PC-3 (cell line): Measurements from ENCODE around the gene MGAT3. TPM values are rescaled to one million over a fixed set of nuclear protein-coding genes. Genes with fewer than 3 reads are reported as not detected.

Experiments
- ATAC-seq: fragments of 200-7000 bp; cut with Tn5 transposase; 2 replicates; pipeline ENCODE4 v1.9.1; 2020; ENCODE audit warnings: mild to moderate bottlenecking, moderate library complexity
- BruUV-seq: library from RNA; stranded (reverse); fragments of 400-500 nt; replicated peaks from 2 replicates; lab custom pipeline; 2021; lab: Mats Ljungman, UMichigan
- CTCF ChIA-PET: fragments of 300-600 bp; sonication (Branson Sonifier 250); formaldehyde crosslinking; loops from one replicate; lab custom pipeline; 2022; ENCODE audit warnings: antibody characterized with exemption; lab: Charles Lee
- POLR2A ChIA-PET: fragments of 300-600 bp; sonication (Branson Sonifier 250); formaldehyde crosslinking; loops from one replicate; lab custom pipeline; 2022; ENCODE audit warnings: antibody characterized with exemption; ENCODE audit not compliant: unreplicated experiment; lab: Charles Lee
- DNase-seq: peaks from one replicate; pipeline ENCODE4 v3.0.0-alpha.2; 2015
- H2AFZ ChIP-seq: fragments of 300-600 bp; sonication (generic); 2 replicates; pipeline ENCODE4 v1.6.0; 2016; ENCODE audit warnings: antibody characterized with exemption, low read length
- H3F3A ChIP-seq: fragments of 300-600 bp; sonication (generic); one replicate; pipeline ENCODE4 v1.6.0; 2017; ENCODE audit warnings: antibody characterized with exemption, low read length, control low read depth, mild to moderate bottlenecking; ENCODE audit not compliant: unreplicated experiment
- H3K27ac ChIP-seq: fragments of 300-600 bp; sonication (generic); 2 replicates; pipeline ENCODE4 v1.5.1; 2016; ENCODE audit warnings: mild to moderate bottlenecking, low read length
- H3K27me3 ChIP-seq: fragments of 300-600 bp; sonication (generic); 2 replicates; pipeline ENCODE4 v1.6.1; 2016; ENCODE audit warnings: low read length, mixed read lengths
- H3K36me3 ChIP-seq: fragments of 300-600 bp; sonication (generic); 2 replicates; pipeline ENCODE4 v1.6.1; 2016; ENCODE audit warnings: low read depth, mixed run types, low read length, mixed read lengths
- H3K4me1 ChIP-seq: fragments of 300-600 bp; sonication (generic); 2 replicates; pipeline ENCODE4 v1.5.1; 2016; ENCODE audit warnings: low read length; ENCODE audit not compliant: insufficient read depth
- H3K4me2 ChIP-seq: fragments of 300-600 bp; sonication (generic); 2 replicates; pipeline ENCODE4 v1.6.0; 2016; ENCODE audit warnings: low read length
- H3K4me3 ChIP-seq: fragments of 300-600 bp; sonication (generic); 2 replicates; pipeline ENCODE4 v1.5.1; 2016; ENCODE audit warnings: mild to moderate bottlenecking, low read length, mixed read lengths
- H3K79me2 ChIP-seq: fragments of 300-600 bp; sonication (generic); 2 replicates; pipeline ENCODE4 v1.6.1; 2017; ENCODE audit warnings: low read length, mixed read lengths
- H3K9ac ChIP-seq: fragments of 300-600 bp; sonication (generic); 2 replicates; pipeline ENCODE4 v1.6.0; 2016; ENCODE audit warnings: mild to moderate bottlenecking, low read length
- H3K9me2 ChIP-seq: fragments of 300-600 bp; sonication (generic); replicated peaks from 2 replicates; pipeline ENCODE4 v1.6.1; 2016; ENCODE audit warnings: mixed run types, low read length, mixed read lengths
- H3K9me3 ChIP-seq: fragments of 300-600 bp; sonication (generic); 2 replicates; pipeline ENCODE4 v1.6.1; 2016; ENCODE audit warnings: low read length, mixed read lengths
- H4K20me1 ChIP-seq: fragments of 300-600 bp; sonication (generic); 2 replicates; pipeline ENCODE4 v1.6.1; 2016; ENCODE audit warnings: low read length, mixed read lengths
- CTCF ChIP-seq: fragments of 300-600 bp; sonication (generic); conservative IDR thresholded peaks from 2 replicates; pipeline ENCODE4 v1.5.1; 2017; ENCODE audit warnings: antibody characterized with exemption, low read depth, mild to moderate bottlenecking, low read length
- EZH2 ChIP-seq: fragments of 300-600 bp; sonication (generic); IDR thresholded peaks from one replicate; pipeline ENCODE4 v1.6.1; 2017; ENCODE audit warnings: antibody characterized with exemption, mild to moderate bottlenecking, low read length; ENCODE audit not compliant: unreplicated experiment
- EZH2phosphoT487 ChIP-seq: fragments of 300-600 bp; sonication (generic); IDR thresholded peaks from 2 replicates; pipeline ENCODE4 v1.6.1; 2018; ENCODE audit warnings: mild to moderate bottlenecking, antibody characterized with exemption, low read length, borderline replicate concordance
- intact Hi-C: fragments of 100-400 bp; cut with micrococcal nuclease; formaldehyde crosslinking; loops from 2 replicates; pipeline ENCODE4 v1.9.0; 2023
- total RNA-seq: library from RNA; depleted of rRNA; stranded (reverse); fragments of >200 nt; gene quantifications from 2 replicates; pipeline ENCODE4 v1.2.3, GENCODE V29; 2014

MGAT3 gene
- total RNA-seq, 1 experiment from 2014 or later = not detected

DNA sequence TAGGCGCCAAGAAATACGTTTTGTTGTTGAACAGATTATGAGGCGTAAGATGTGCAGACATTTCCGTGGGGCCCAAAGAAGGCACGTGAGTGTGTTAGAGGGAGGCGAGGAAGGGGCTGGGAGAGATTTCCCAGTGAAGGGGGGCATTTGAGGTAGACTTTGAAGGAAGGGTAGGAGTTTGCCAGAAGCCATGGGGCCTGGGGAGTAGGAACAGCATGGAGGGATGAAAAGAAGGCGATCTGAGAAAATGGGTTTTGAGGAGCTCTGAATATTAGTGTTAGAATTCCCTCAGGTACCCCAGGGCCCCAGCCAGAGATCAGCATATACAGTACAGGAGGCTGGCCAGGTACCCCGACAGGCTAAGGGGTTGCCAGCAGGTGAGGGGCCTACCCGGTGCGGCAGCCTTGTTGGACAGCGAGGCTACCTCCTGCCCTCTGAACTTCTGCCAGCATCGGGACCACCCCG lies 44.9 kb downstream of the MGAT3 start:
- Histone ChIP-seq H3K36me3 (peaks cover 23% of the 10 kb centered on the region; the same call in 1 of the 2 replicates), H3K9me2 (no peaks in the 10 kb centered on the region), H2AFZ (peak overlapping the region; percentile 78), H3F3A (no peaks in the 10 kb centered on the region), H3K4me2 (peak overlapping the region; percentile 78), H4K20me1 (no peaks in the 10 kb centered on the region), H3K4me3 (peak overlapping the region; percentile 93), H3K27me3 (no peaks in the 10 kb centered on the region), H3K79me2 (peaks cover 44% of the 10 kb centered on the region), H3K9me3 (no peaks in the 10 kb centered on the region), H3K4me1 (peaks cover 17% of the 10 kb centered on the region), H3K27ac (no peak overlapping the region), H3K9ac (peak overlapping the region; percentile 94)
- ATAC-seq (peak; percentile 20; the same call in 1 of the 2 replicates), DNase-seq (no peak)
- POLR2A ChIA-PET = no interaction called here
- CTCF ChIA-PET = interaction anchor here (1.0 kb wide), 2 partner anchors 18 to 28 kb away, joined by 4 to 5 read pairs; partner anchors contain the start of gene ATF4
- BruUV-seq = TSS peak; percentile 90
- intact Hi-C loops = no loop called here
- TF ChIP-seq EZH2 = no peak
- no peak for TF ChIP-seq EZH2phosphoT487
- TF ChIP-seq CTCF = no peak

DNA sequence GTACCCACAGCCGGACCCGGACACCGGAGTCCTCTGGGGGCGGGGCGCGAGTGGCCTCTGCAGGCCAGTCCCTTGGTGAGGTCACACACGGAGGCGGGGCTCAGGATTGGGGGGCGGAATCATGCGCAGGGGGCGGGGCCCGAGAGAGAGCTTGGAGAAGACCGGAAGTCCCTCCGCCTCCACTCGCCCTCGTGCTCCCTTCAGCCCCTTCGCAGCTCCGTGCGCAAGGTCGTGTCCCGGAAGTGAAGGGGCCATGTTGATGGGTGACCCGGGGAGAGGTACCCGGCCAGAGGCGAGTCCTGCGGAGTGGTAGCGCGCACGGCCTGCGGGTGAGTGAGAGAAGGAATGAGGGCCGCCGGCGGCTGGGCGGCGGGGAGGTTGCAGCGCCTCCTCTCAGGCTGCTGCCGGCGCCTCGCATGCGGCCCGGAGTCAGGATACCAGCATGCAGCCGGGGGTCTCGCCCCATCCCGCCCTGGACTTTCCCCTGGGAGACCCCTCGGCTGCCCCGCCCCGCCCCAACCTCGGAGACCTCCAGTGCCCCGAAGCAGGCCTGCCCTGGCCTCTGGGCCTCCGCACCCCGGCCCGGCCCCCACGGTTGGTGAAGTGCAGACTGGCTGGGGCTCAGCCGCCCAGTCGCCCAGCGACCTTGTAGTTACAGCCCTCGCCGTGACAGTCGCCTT lies 45.4 kb downstream of the MGAT3 start, which contains the start of gene MIEF1:
Gene MIEF1, plus strand, starts transcription at position 182 of the 680 bp plus-strand sequence. CDS start 9,005 bp downstream, outside the sequence.
- intact Hi-C loops = no loop called here
- POLR2A ChIA-PET = no interaction called here
- peak within 1 kb of the TSS; percentile 78 for H2AFZ ChIP-seq

DNA sequence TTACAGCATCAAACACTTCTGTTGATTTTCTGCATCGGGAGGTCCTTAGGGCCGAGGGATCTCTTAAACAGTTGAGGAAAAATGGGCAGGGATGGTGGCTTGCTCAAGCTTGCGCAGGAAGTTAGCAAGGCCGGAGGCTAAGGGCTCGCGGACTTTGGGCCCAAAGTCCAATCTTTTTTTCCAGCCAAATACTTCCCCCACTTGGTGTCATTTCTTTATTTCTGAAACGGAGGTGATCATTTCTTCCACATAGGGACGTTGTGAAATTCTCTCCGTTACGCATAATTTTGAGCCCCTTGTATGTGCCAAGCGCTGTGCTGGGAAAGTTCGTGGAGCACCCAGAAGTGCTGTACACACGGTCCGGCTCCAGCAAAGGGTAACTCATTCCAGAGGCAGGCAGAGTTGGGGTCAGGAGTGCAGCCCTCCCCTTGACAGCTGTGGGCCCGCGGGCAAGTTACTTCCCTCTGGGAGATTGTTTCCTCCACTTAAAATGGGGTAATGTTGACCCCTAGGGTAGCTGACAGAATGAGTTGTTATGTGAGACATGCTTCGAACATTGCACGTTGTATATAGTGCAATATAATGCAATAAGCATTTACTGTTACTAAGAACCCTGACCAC lies 46.1 kb downstream of the MGAT3 start:
- Histone ChIP-seq H3K4me1 (peaks cover 17% of the 10 kb centered on the region), H3K27ac (peak overlapping the region; percentile 25; the same call in 1 of the 2 replicates), H2AFZ (peak overlapping the region; percentile 78), H3K36me3 (peaks cover 27% of the 10 kb centered on the region; the same call in 1 of the 2 replicates), H4K20me1 (no peaks in the 10 kb centered on the region), H3F3A (no peaks in the 10 kb centered on the region), H3K4me2 (peak overlapping the region; percentile 78), H3K27me3 (no peaks in the 10 kb centered on the region), H3K9ac (peak overlapping the region; percentile 94), H3K79me2 (peaks cover 50% of the 10 kb centered on the region), H3K9me3 (no peaks in the 10 kb centered on the region), H3K9me2 (no peaks in the 10 kb centered on the region), H3K4me3 (peak overlapping the region; percentile 93)
- DNase-seq (no peak), ATAC-seq (peak; percentile 5; the same call in 1 of the 2 replicates)
- intact Hi-C loops = no loop called here
- TSS peak; percentile 50 for BruUV-seq
- ChIA-PET POLR2A (no interaction called here), CTCF (no interaction called here)
- TF ChIP-seq EZH2phosphoT487 (no peak), EZH2 (no peak), CTCF (no peak)

More for the DNA sequence above, 45.4 kb downstream of the MGAT3 start, which contains the start of gene MIEF1:
- DNase-seq (peak; percentile 90), ATAC-seq (peak; percentile 97)
- Histone ChIP-seq H3F3A (no peaks in the 10 kb centered on the region), H3K9me2 (no peaks in the 10 kb centered on the region), H4K20me1 (no peaks in the 10 kb centered on the region), H3K4me2 (peak within 1 kb of the TSS; percentile 78), H3K4me1 (peaks cover 17% of the 10 kb centered on the region), H3K9me3 (no peaks in the 10 kb centered on the region), H3K27ac (peak within 1 kb of the TSS; percentile 25; the same call in 1 of the 2 replicates), H3K27me3 (no peaks in the 10 kb centered on the region), H3K79me2 (peaks cover 46% of the 10 kb centered on the region), H3K36me3 (peaks cover 25% of the 10 kb centered on the region; the same call in 1 of the 2 replicates), H3K4me3 (peak within 1 kb of the TSS; percentile 93), H3K9ac (peak within 1 kb of the TSS; percentile 94)
- no peak for TF ChIP-seq EZH2phosphoT487
- no TSS peak for BruUV-seq
- CTCF ChIA-PET = interaction anchor here (1.0 kb wide), 2 partner anchors 18 to 27 kb away, joined by 4 to 5 read pairs; partner anchors contain the start of gene ATF4
